DMS153 treated with DMSO at 0.1 percent for 48 hours (cell line): ENCODE data around the gene CLN3.
A peak's percentile ranks its signal among the peaks of the same experiment; 100 is the strongest.
"Not testable (repeated sequence)": the region's sequence is repeated elsewhere in the genome, so short reads cannot be mapped to it uniquely, and the experiment has no call there.

Source experiments
- DNase-seq: peaks from one replicate; lab custom pipeline; 2025; ENCODE audit not compliant: unreplicated experiment; lab: John Stamatoyannopoulos, UW

Gene CLN3

DNA sequence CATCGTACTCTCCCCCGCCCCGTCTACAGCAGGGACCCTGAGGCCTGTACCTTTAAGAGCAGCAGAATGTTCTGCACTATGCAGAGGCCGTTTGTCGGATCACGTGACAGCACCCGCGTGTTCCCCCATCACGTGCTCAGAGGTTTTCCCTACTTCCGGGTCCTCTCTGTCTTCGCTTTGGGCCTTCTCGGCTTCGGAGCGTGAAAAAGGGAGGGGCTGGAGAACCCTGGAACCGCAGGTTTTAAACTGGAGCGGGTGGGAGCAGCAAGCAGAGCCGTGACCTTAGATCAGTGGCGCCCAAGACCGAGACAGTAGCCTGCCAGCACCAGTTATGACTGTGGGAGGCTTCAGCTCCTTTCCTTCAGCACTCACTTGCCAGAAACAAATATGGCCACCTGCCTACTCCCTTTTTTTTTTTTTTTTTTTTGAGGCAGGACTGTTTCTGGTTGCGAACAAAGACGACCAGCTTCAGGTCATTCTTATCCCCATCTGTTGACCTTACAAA lies at the start of gene CLN3:
TSS of gene CLN3 (minus strand) at position 105 of the 505 bp plus-strand sequence. CDS start 315 bp downstream, outside the sequence.
- DNase-seq = peak; percentile 82

GRCh38 chr16:28540346-28540745 lies 48.5 kb upstream of the CLN3 start:
- DNase-seq = no peak

DNA sequence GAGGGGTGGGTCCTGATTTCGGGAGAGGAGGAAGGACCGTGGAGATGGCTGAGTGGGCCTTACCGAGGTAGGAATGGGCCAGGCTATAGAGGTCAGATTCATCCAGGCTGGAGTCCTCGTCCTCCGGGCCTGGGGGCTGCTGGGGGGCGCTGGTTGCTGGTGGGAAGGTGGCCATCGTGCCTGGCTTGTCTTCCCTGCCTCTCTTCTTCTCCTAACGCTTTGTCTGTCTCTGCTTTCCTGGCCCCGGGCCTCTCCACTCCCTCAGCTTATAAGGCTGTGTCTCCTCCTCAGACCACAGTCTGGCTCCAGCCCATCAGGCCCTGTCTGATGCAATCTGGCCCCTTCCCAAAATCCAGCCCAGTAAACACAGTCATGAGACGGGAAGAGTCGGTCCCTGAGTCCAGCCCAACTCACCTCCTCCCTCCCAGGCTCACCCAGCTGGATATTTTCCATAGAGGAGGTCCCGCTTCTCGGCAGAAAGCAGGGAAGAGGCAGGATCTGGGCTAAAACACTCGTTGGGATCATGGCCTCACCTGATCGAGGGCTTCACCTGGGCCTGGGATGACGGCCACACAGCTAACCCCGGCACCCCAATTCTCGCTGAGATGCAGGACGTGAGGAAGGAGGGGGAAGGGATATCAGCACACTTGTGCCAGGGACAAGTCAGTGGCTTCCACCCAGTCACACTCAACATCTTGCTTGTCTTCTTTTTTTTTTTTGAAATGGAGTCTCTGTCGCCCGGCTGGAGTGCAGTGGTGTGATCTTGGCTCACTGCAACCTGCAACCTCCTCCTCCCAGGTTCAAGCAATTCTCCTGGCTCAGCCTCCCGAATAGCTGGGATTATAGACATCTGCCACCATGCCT lies 47.1 kb upstream of the CLN3 start, which contains the start of gene NUPR1:
TSS of gene NUPR1 (minus strand) at position 242 of the 864 bp plus-strand sequence. CDS start at position 175, 67 bp downstream.
- peak; percentile 31 for DNase-seq

DNA sequence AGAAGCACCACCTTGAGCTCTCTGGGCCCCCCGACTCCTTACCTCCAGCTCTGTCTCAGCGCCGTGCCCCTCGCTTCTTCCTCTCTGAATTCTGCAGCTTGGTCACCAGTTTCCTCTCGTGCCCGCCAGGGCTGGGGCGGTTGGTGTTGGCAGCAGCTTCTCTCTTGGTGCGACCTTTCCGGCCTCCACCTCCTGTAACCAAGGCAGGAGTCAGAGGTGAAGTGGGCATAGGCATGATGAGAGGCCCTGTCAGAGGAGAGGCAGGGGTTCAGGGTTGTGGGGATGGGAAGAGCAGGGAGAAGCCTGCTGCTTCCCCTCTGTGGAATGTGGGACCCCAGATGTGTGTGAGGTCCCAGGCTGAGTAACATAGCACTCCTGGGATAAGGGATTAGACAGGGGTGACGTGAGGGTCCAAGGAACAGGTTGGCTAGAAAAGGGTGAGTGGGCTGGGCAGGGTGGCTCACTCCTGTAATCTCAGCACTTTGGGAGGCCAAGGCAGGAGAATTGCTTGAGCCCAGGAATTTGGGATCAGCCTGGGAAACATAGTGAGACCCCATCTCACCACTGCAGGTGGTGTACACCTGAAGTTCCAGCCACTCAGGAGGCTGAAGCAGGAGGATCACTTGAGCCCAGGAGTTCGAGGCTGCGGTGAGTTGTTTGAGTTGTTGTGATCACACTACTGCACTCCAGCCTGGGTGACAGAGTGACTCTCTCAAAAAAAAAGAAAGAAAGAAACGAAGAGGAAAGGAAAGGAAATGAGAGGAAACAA lies 46.3 kb upstream of the CLN3 start:
- DNase-seq = no peak

GRCh38 chr16:28537076-28537475 lies 45.2 kb upstream of the CLN3 start:
- peak; percentile 46 for DNase-seq

DNA sequence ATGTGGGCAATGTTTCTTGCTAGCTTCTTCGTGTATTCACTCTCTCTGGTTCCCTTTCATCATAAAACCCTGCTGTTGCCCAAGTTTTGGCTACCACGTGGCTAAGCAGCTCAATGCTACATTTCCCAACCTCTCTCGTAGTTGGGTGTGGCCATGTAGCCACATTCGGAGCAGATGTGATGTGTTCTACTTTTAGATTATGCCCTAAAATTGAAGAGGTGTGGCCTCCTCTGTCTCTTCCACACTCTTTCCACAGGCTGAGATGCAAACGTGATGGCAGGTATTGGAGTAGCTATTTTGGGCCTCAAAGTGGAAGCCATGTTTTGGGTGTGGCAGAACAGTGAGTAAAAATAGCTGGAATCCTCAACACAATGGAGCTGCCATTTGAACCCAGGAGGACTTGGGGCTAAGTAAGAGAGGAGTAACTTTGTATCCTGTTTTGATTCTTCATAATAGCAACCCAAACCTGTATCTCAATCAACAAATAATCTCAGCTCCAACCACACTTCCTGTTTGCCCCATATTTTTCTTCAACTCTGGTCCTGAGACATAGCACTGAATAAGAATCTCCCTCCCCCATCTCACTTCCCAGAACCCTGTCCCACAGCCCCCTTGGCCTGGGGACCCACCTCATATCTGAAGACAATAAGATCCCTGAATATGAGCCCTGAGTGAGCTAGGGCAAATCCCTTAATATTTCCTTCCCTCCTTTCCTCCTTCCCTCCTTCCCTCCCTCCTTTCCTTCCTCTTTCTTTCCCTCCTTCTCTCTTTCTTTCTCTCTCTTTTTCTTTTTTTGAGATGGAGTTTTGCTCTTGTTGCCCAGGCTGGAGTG lies 42.9 kb upstream of the CLN3 start:
- no peak for DNase-seq

GRCh38 chr16:28532940-28533647 lies 41.2 kb upstream of the CLN3 start:
- DNase-seq = no peak

DNA sequence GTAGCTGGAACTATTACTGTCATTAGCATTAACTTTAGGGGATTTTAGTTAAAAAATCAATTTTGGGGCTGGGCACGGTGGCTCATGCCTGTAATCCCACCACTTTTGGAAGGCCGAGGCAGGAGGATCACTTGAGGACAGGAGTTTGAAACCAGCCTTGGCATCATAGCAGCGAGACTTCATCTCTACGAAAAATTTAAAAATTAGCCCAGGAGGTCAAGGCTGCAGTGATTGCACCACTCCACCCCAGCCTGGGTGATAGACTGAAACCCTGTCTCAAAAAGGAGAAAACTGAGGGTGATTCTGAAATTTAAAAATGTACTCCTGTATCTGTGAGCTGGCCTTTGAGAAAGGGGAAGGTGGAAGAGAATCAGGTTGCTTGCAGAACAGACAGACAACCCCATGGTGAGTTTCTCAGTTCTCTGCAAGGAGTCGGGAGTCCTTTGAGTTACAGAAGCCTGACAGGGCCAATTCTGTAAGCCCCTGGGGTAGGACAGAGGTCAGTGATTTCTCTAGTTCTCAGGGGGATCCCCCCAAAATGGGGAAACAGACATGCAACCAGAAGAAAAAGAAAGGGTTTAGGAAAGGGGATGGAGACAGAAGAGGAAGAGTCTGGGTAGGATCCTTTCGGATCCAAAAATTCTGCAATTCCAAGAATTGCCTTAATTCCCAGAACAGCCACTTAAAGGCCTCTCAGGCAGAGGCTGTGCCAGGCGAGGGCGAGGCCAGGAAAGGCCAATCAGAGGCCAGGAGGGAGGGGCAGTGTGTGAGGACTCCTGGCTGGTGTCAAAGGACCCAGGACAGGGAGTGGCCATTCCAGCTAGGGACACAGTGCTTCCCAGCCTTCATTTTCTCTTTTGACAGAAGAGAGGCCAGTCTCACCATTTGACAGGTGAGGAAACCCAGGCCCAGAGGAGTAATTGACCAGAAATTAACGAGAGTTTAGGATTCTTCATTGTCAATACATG lies 40.2 kb upstream of the CLN3 start:
- no peak for DNase-seq

DNA sequence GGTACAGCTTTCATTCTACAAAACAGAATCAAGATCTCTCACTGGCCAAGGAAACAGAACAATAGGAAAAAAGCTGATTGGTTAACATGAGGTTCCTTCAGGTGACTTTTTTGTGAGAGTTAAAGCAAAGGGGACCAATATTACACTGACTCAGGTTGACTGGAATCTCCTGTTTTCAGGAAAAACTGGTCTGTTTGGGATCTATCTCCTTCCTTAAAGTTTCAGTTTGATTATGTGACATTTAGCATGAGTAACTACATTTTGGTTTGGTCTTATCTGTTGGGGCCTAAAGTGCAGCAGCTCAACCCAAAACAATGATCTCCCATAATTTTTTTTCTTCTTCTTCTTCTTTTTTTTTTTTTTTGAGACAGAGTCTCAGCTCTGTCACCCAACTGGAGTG lies 37.2 kb upstream of the CLN3 start:
- no peak for DNase-seq

GRCh38 chr16:28528463-28528867 lies 36.6 kb upstream of the CLN3 start:
- DNase-seq = no peak

DNA sequence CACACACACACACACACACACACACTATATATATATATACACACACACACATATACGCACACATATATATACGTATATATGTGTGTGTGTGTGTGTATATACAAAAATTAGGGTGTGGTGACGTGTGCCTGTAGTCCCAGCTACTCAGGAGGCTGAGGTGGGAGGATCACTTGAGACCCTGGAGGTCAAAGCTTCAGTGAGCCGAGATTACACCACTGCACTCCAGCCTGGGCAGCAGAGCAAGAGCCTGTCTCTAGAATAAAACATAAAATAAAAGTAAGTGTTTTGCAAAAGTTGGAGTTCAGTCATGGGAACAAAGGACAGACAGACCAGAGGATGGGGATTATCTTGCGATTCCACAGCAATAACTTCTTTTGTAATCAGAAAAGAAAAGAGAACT lies 36.1 kb upstream of the CLN3 start:
- DNase-seq = no peak

GRCh38 chr16:28527100-28527785 lies 35.4 kb upstream of the CLN3 start:
- not testable (repeated sequence) for DNase-seq

- no peak for DNase-seq
Observed at GRCh38 chr16:28526201-28527099, 34.6 kb upstream of the CLN3 start.

- DNase-seq = no peak
Observed at GRCh38 chr16:28524681-28525171, 32.9 kb upstream of the CLN3 start.

GRCh38 chr16:28522792-28523191 lies 30.9 kb upstream of the CLN3 start:
- DNase-seq = no peak

- DNase-seq = no peak
Observed at GRCh38 chr16:28521436-28521835, 29.6 kb upstream of the CLN3 start.

DNA sequence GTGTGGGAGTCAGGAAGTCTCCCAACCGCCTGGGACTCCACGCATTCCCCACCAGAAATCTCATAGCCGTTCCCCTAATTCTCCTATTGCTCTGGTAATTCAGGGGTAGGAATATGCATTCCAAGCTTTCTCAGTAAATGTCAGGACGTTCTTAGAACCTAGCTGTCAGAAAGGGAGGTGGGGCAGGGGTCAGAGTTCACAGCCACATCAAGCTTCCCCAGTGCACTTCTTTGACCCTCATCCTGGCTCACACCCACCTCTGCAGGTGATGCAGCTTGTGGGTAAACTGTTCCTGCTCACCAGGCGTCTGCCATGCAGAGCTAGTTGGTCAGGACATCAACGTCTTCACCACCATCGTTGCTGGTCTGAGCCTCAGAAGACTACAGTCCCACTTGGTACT lies 28.8 kb upstream of the CLN3 start:
- no peak for DNase-seq
